Nephron (organoid): Measurements from ENCODE around the gene EBF4.

ENCODE experiments used
- H3K27ac Mint-ChIP-seq, 3 experiments: 2 replicates each; pipeline ENCODE4 v1.8.0; 2020; ENCODE audit warnings: mixed read lengths in 3 of 3, mild to moderate bottlenecking in 2 of 3, moderate library complexity in 1 of 3
- H3K27me3 Mint-ChIP-seq: 2 replicates; pipeline ENCODE4 v1.8.0; 2021; ENCODE audit warnings: low read depth, mild to moderate bottlenecking, moderate library complexity, mixed read lengths
- H3K36me3 Mint-ChIP-seq: 2 replicates; pipeline ENCODE4 v1.8.0; 2020; ENCODE audit warnings: low read depth, mixed read lengths
- H3K4me1 Mint-ChIP-seq: 2 replicates; pipeline ENCODE4 v1.8.0; 2020; ENCODE audit warnings: mixed read lengths
- H3K4me3 Mint-ChIP-seq, 3 experiments: 2 replicates each; pipeline ENCODE4 v1.8.0; 2020; ENCODE audit warnings: mild to moderate bottlenecking in 3 of 3, mixed read lengths in 3 of 3, moderate library complexity in 2 of 3
- H3K9me3 Mint-ChIP-seq: 2 replicates; pipeline ENCODE4 v1.8.0; 2020; ENCODE audit warnings: mixed read lengths
- TF ChIP-seq, protein P1 (sequence below), 3 experiments: fragments of 200-600 bp; sonication (generic); IDR thresholded peaks; one replicate each; pipeline ENCODE4 v1.5.0; 2021; ENCODE audit warnings: antibody characterized with exemption in 3 of 3; ENCODE audit not compliant: unreplicated experiment in 3 of 3

Gene EBF4

DNA sequence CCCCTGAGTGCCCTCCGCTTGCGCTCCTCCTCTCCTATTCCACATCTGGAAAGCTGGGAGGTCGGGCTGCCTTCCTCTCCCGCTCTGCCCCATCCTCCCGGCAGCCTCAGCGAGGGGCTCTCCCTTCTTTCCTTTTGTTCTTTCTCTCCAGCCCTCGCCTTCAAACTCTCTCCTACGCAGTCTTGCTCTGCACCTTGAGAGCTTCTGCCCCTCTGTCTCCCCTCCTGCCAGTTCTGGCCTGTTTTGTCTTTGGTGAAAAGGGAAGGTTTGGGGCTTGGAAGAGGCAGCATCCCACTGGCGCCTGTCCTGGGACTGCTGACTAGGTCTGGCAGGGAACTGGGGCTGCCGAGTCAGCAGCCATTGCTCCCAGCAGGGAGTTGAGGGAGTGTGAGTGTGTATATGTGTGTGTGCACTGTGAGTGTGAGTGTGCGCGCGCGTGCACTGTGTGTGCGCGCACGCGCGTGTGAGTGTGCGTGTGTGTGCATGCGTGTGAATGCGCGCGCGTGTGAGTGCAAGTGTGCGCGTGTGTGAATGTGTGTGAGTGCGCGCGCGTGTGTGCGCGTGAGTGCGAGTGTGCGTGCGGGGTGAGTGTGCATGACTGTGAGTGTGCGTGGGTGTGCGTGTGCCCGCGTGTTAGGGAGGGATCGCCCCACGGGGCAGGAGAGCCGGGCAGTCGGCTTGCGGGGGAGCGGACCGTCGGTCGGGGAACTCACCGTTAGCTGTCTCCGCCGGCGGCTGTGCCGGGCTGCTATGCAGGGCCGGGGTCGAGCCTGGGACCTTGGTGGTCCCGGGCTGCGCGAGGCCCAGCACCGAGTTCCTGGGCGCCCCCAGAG lies 107.3 kb downstream of the EBF4 start:
- Mint-ChIP-seq H3K4me1 (peaks cover 25% of the 10 kb centered on the region), H3K9me3 (no peaks in the 10 kb centered on the region), H3K27me3 (peaks cover 28% of the 10 kb centered on the region), H3K4me3 (peak overlapping the region; percentile 95 to 100 (median 96)), H3K27ac (peak overlapping the region; percentile 94 to 98 (median 98)), H3K36me3 (peaks cover 40% of the 10 kb centered on the region)
- TF ChIP-seq, protein P1, sequence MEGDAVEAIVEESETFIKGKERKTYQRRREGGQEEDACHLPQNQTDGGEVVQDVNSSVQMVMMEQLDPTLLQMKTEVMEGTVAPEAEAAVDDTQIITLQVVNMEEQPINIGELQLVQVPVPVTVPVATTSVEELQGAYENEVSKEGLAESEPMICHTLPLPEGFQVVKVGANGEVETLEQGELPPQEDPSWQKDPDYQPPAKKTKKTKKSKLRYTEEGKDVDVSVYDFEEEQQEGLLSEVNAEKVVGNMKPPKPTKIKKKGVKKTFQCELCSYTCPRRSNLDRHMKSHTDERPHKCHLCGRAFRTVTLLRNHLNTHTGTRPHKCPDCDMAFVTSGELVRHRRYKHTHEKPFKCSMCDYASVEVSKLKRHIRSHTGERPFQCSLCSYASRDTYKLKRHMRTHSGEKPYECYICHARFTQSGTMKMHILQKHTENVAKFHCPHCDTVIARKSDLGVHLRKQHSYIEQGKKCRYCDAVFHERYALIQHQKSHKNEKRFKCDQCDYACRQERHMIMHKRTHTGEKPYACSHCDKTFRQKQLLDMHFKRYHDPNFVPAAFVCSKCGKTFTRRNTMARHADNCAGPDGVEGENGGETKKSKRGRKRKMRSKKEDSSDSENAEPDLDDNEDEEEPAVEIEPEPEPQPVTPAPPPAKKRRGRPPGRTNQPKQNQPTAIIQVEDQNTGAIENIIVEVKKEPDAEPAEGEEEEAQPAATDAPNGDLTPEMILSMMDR (IDR thresholded peaks at IDR 0.05; ENCODE audit: unreplicated experiment in 3 of 3) = no peak

DNA sequence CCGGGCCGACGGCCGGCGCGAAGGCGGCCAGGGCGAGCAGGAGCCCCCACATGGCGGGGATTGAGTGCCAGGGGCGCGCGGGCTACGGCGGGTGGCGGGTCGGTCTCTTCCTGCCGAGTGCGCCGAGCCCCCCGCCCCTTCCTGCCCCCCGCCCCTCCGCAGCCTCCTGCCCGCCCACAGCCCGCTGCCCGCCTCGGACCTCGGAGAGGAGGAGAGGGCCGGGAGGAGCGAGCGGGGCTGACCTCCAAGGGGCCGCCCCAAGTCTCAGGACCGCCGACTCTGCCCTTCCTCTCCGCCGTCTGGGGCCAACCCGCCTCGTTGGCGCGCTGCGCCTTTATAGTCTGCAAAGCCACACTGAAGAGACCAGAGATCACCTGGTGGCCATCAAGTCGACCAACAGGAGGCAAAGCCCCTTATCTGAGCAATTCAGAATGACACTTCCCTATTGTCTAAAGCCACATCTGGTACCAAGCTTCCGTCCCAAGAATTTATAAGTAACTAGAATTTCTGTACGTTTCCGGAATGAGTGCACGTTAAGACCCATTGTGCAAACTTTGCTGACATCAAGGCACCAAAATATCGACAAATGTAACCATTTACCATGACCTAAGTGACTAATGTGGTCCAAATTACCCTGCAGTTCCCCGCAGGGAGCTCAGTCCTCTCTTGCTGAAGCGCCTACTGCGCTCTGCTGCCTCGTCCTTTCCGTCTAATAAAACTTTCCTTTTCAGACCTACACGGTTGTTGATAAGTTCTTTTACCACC lies 108.1 kb downstream of the EBF4 start, which contains the start of gene CPXM1:
TSS of gene CPXM1 (minus strand) at position 107 of the 765 bp plus-strand sequence. CDS start at position 52, 55 bp downstream.
- H3K36me3 Mint-ChIP-seq = peaks cover 32% of the 10 kb centered on the region
- peaks cover 25% of the 10 kb centered on the region for H3K4me1 Mint-ChIP-seq
- peak within 1 kb of the TSS; percentile 96 to 100 (median 96) for H3K4me3 Mint-ChIP-seq
- no peaks in the 10 kb centered on the region for H3K9me3 Mint-ChIP-seq
- peak within 1 kb of the TSS; percentile 94 to 98 (median 98) for H3K27ac Mint-ChIP-seq
- peaks cover 36% of the 10 kb centered on the region for H3K27me3 Mint-ChIP-seq
- TF ChIP-seq, protein P1 (IDR thresholded peaks at IDR 0.05; ENCODE audit: unreplicated experiment in 3 of 3) = peak; percentile 20 to 36 (median 21)

DNA sequence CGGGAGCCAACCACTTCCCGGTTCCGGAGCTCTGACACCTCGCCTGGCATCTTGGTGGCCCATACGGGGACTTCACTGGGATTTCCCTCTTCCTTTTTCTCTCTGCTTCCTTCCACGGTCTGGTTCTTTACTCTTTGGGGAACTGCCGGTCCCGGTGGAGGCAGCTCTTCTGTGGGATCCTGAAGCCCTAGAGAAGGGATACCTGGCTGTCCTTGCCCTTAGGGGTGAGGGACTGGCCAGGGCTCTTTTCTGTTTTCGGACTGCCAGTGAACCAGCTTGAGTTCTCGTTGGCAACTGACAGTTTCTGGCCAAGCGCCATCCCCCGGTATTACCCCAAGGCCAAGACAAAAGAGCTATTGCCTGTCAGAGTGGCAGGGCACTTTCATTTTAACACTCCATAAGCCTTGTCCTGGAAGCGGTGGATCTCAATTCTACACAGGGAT lies 108.7 kb downstream of the EBF4 start:
- H3K27ac Mint-ChIP-seq = peak overlapping the region; percentile 94 to 98 (median 94)
- H3K9me3 Mint-ChIP-seq = no peaks in the 10 kb centered on the region
- peaks cover 26% of the 10 kb centered on the region for H3K36me3 Mint-ChIP-seq
- TF ChIP-seq, protein P1 (IDR thresholded peaks at IDR 0.05; ENCODE audit: unreplicated experiment in 3 of 3) = no peak
- H3K4me1 Mint-ChIP-seq = peaks cover 30% of the 10 kb centered on the region
- H3K27me3 Mint-ChIP-seq = peaks cover 42% of the 10 kb centered on the region
- H3K4me3 Mint-ChIP-seq = peak overlapping the region; percentile 94 to 96 (median 96)

DNA sequence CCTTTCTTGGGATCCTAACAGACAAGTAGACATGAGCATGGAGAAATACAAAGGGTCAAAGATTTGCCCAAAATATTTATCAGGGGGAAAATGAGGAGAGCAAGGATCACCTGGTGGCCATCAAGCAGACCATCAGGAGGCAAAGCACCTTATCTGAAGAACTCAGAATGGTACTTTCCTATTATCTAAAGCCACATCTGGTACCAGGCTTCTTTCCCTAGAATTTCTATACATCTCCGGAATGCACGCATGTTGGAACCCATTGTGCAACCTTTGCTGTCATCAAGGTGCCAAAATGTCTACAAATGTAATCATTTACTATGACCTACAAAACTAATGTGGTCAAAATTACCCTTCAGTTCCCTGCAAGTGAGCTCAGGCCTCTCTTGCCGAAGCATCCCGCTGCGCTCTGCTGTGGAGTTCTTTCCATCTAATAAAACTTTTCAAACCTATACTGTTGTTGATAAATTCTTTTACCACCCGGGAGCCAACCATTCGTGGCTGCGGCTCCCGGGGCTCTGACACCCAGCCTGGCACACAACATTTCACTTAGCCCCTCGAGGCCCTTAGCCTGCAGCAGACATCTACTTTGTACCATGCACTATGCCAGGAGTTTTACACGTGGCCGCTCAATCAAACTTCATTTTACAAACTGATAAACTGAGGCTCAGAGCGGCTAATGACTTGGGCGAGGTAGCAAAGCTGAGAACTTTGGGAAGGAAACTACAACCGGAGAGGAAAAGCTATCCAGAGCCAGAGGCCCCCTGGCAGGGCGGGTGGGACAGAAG lies 111.7 kb downstream of the EBF4 start:
- Mint-ChIP-seq H3K27ac (peak overlapping the region; percentile 30 to 75 (median 67)), H3K4me3 (peak overlapping the region; percentile 41 to 53 (median 45)), H3K4me1 (peaks cover 32% of the 10 kb centered on the region), H3K36me3 (peaks cover under 1% of the 10 kb centered on the region), H3K9me3 (peaks cover 4% of the 10 kb centered on the region), H3K27me3 (peaks cover 61% of the 10 kb centered on the region)
- TF ChIP-seq, protein P1 (IDR thresholded peaks at IDR 0.05; ENCODE audit: unreplicated experiment in 3 of 3) = no peak

DNA sequence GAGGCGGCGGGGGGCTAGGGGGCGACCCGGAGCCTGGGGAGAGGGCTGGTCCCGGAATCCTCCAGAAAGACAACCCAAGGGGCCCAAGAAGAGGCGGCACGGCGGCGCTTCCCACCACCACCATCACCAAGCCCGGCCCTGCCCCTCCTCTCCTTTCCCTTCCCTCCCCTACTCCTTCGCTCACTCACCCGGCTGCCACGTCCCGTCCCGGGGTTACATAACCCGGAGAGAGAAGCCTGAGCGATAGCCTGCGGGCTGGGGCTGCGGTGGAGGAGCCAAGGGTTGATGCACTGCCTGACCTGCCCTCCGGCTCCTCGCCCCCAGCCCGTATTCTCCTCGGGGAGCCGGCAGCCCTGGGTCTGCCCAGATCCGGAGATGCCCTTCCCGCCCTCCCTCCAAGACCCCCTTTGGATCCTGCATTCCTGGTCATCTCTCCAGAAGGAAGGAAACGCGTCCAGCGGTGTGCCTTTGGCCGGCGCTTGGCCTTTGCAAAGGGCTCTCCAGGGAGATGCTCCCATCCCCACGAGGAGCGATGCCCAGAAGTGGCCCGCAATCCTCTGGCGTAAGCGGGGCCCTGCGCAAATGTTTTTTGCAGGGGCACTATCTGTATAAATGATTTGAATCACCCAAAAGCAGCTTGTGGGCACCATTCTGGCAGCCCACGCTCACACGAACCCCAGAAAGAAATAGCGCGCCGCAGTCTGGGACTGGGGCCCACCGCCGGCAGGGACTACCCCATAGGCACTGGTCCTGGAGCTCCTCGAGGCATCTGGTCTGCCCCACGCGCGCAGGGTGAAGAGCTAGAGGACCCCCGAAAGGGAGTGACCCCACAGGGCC lies 112.5 kb downstream of the EBF4 start:
- Mint-ChIP-seq H3K27ac (peak overlapping the region in 1 of 3 experiments; percentile 75), H3K36me3 (no peaks in the 10 kb centered on the region), H3K9me3 (peaks cover 4% of the 10 kb centered on the region), H3K27me3 (peaks cover 61% of the 10 kb centered on the region), H3K4me3 (peak overlapping the region in 2 of 3 experiments; percentile 11 to 54), H3K4me1 (peaks cover 25% of the 10 kb centered on the region)
- TF ChIP-seq, protein P1 (IDR thresholded peaks at IDR 0.05; ENCODE audit: unreplicated experiment in 3 of 3) = no peak
